Right ventricle myocardium superior (tissue), 1 donor: ENCODE data around the gene TMEM51. TPM values are rescaled to one million over a fixed set of nuclear protein-coding genes. Genes with fewer than 3 reads are reported as not detected.

Experiments used
- ATAC-seq: fragments of 200-7000 bp; cut with Tn5 transposase; one replicate; pipeline ENCODE4 v1.9.1; 2020; ENCODE audit warnings: mild to moderate bottlenecking; ENCODE audit not compliant: poor library complexity
- DNase-seq: peaks from one replicate; pipeline ENCODE4 v3.0.0-alpha.2; 2020
- intact Hi-C: fragments of 100-400 bp; cut with DNase I; formaldehyde crosslinking; loops from one replicate; pipeline ENCODE4 v1.11.2; 2022
- total RNA-seq: library from RNA; stranded (reverse); fragmentation: NEBNext Ultra II Directional; extraction: Animal tissue kit (Norgen Biotek cat#: 25700); gene quantifications from one replicate; pipeline ENCODE4 v1.2.1, GENCODE V29; 2021
- donor health status: DM: no; HTN: yes; CAD: no; lungs with severe emphysema.

The TMEM51 gene
- total RNA-seq, 1 donor from 2014 or later = 3.4 TPM

GRCh38 chr1:15220825-15221431, 67.4 kb downstream of the TMEM51 start:
- DNase-seq = no peak
- peak; percentile 14 for ATAC-seq
- intact Hi-C loops = no loop called here

DNA sequence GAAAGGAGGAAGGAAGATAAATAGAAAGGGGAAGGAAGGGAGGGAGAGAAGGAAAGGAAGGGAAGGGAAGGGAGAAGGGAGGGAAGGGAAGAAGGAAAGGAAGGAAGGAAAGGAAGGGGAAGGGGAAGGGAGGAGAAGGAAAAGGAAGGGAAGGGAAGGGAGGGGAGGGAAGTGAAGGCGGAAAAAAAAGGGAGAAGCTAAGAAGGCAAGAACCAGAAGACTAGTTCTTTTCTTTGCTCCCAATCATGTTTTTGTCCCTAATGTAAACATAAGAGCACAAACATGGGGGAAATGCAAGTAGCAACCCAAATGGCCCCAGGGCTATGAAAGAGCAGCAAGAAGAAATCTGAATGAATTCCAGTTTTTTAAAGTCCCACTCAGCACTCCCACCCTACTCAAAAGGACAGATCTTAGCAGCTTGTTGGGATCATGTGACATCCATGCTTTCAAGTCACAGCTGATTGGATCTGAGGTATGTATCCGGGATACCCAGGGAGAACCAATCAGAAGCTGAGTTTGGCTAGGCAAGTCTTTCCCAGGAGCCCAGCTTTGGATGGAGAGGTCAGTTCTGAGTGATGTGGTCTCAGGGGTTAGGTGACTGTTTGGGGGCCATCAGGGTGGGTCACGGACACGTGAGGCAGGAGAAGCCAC, 69.2 kb downstream of the TMEM51 start:
- ATAC-seq = no peak
- DNase-seq = no peak
- intact Hi-C loops = no loop called here

GRCh38 chr1:15224259-15224869, 70.8 kb downstream of the TMEM51 start:
- peak; percentile 29 for ATAC-seq
- DNase-seq = no peak
- intact Hi-C loops = no loop called here

- ATAC-seq (no peak), DNase-seq (no peak)
- intact Hi-C loops = no loop called here
Observed at GRCh38 chr1:15224974-15225373, 71.4 kb downstream of the TMEM51 start.

DNA sequence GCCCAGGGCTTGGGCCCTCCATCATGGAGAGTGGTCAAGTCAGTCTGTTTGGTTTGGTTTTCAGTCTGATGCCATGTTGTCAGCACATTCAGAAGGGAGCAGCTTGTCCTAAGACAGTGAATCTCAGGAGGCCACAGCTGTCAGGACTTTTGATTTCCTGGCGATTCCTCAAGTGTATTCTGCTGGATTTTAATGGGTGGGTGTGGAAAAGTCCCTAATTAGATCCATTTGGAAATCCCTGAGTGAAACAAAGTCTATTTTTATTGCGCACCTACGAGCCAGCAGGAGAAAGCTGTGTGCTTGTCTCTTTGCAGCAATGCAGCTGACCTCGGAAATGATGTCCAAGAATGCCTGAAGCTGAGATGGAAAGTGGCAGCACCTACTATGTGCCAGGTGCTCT, 71.9 kb downstream of the TMEM51 start:
- intact Hi-C loops = no loop called here
- DNase-seq (no peak), ATAC-seq (peak; percentile 37)

DNA sequence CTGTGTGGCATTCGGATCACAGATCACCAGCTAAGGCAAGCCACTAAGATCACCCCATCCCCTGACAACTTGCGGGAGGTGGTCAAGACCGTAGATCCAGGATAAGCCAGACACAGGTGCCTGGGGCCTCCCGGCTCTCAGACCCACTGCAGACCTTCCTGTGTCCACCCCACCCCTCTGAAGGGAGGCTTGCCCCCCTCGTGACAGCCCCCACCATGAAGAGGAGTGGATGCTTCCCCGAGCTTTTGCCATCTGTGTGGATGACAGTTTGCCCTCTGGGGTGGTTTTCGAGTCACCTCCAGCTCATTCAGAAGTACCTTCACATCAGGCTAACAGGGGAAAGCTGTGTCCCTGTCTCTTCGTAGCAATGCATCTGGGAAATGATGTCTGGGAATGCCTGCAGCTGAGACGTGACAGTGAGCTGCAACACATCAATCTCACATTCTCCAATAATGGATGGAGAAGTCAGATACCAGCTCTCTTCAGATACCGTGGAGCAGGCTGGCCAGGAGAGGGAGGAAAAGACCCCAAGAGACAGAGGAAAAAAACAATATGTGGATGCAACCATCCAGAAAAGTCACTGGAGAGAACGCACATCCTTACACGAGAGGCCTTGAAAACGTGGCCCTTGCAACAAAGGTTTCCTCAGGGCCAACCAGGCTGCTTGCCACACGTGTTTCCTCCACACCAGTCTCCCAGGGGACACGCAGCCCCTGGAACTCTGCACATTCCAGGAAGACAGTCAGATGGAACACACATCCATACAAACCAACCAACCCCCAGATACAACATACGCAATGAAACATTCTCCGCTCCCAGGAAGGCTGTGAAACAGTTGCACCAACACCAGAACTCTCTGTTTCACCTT, 73.1 kb downstream of the TMEM51 start:
- DNase-seq (no peak), ATAC-seq (no peak)
- intact Hi-C loops = no loop called here

DNA sequence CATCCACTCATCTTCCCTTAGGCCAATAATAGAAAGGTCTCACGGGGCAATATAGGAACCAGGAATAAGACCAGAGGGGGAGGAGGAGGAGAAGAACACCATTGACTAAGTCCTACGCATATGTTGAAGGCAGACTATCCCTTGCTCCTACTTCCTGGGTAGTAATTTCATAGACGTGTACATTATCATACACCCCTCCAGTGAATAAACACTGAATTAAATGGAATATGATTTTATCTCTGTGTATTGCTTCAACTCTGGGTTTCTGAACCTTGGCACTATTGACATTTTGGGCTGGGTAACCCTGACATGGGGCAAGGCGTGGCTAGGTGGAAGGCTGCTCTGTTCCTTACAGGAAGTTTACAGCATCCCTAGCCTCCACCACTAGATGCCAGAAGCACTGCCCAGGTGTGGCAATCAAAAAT, 76.2 kb downstream of the TMEM51 start:
- intact Hi-C loops = no loop called here
- ATAC-seq (no peak), DNase-seq (no peak)

DNA sequence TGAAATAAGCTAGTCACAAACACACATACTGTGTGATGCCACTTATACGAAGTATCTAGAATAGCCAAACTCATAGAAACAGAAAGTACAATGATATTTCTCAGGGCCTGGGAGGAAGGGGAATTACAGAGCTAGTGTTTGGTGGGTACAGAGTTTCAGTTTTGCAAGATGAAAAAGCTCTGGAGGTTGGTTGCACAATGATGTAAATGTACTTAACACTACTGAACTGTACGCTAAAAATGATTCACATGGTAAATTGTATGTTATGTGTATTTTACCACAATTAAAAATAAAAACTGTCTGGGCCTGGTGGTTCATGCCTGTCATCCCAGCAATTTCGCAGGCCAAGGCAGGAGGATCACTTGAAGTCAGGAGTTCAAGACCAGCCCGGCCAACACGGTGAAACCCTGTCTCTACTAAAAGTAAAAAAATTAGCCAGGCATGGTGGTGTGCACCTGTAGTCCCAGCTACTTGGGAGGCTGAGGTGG, 78.2 kb downstream of the TMEM51 start:
- DNase-seq (no peak), ATAC-seq (no peak)
- intact Hi-C loops = no loop called here

- intact Hi-C loops = no loop called here
- DNase-seq = no peak
- no peak for ATAC-seq
Observed at GRCh38 chr1:15233689-15234088, 80.1 kb downstream of the TMEM51 start.

DNA sequence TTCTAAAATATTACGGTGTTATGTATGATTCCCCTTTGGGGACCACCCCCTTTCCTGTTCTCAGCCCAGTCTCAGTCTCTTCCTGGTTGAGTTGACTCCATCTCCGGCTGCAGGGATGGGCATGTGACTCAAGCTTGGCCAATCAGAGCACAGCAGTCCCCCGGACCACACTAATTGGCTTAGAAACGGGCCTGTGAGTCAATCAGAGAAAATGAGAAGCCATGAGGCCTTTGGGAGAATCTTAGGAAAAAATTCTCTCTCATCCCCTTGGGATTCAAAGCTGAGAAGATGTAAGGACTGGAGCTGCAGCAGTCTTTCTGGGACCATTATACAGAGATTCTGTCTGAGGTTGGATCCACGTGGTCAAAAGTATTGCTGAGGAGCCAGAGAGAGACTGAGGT, 82.8 kb downstream of the TMEM51 start:
- intact Hi-C loops = no loop called here
- ATAC-seq = no peak
- DNase-seq = no peak

GRCh38 chr1:15236746-15237145, 83.2 kb downstream of the TMEM51 start:
- ATAC-seq (no peak), DNase-seq (no peak)
- intact Hi-C loops = no loop called here

- ATAC-seq = no peak
- intact Hi-C loops = no loop called here
- DNase-seq = no peak
Observed at GRCh38 chr1:15238789-15239188, 85.2 kb downstream of the TMEM51 start.

DNA sequence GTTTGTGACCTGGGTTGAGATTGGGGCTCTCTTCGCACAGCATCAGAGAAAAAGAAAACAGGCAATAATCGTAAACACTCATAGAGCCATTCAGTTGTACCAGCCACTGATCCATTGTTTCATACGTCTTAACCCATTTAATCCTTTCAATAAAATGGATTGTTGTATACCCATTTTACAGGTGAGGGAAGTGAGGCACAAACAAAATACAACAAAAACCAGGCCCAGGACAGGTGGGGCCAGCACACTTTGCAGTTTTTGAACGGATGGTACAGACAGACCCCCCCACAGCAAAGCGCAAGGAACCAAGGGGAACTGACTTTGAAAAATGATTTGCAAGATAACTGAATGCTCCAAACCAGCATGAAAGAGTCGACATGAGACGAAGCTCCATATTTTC, 89.2 kb downstream of the TMEM51 start:
- no peak for ATAC-seq
- no peak for DNase-seq
- intact Hi-C loops = no loop called here

GRCh38 chr1:15243275-15244043, 89.9 kb downstream of the TMEM51 start:
- ATAC-seq = no peak
- no peak for DNase-seq
- intact Hi-C loops = no loop called here

GRCh38 chr1:15244813-15245212, 91.3 kb downstream of the TMEM51 start:
- intact Hi-C loops = no loop called here
- DNase-seq = no peak
- ATAC-seq = no peak

- DNase-seq (no peak), ATAC-seq (peak; percentile 71)
- intact Hi-C loops = no loop called here
Observed at GRCh38 chr1:15245593-15246360, 92.2 kb downstream of the TMEM51 start.

DNA sequence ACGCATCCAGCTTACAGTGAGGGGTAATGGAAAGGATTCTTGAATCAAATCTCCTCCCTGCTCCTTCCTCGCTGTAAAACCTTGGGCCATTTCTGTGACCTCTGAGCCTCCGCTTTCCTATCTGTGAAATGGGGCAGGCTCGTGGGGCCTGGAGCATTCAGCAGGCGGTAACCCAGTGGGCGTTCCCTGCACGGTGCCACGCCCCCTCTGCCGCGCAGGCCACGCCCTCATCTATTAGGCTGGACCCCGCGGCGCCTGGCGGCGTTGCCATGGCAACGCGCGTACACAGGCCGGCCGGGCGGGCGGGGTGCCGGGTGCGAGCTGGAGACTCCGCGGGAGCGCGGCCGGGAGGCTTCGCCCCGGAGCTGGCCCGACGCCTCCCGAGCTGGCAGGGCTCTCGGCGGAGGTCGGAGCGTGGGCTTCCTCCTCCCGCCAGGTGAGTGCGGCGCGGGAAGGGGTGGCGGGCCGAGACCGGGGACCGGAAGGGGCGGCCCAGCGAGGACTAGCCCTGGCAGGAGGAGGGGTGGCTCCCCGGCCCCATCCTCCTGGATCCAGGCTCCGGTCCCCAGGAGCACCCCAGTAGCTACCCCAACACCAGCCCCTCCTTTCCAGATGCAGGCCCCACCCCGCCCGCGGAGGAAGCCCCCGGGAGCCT, 93.5 kb downstream of the TMEM51 start, which contains the start of gene FHAD1:
Gene FHAD1 (plus strand): TSS at position 264 of the 655 bp plus-strand sequence. CDS start 4,562 bp downstream, outside the sequence.
- DNase-seq = peak; percentile 73
- peak; percentile 67 for ATAC-seq
- intact Hi-C loops = no loop called here
